H4 (cell line): Measurements from ENCODE around the gene SLC25A2. TPM values are rescaled to one million over a fixed set of nuclear protein-coding genes. Genes with fewer than 3 reads are reported as not detected.
"Not testable (repeated sequence)": the region's sequence is repeated elsewhere in the genome, so short reads cannot be mapped to it uniquely, and the experiment has no call there.

Experiments
- DNase-seq: peaks from one replicate; pipeline ENCODE4 v3.0.0-alpha.2; 2015; ENCODE audit warnings: low spot score
- total RNA-seq: library from RNA; depleted of rRNA; stranded (reverse); fragments of >200 nt; shearing (Covaris generic); gene quantifications from 2 replicates; pipeline ENCODE4 v1.2.3, GENCODE V29; 2014; rRNA removed

The SLC25A2 gene
- total RNA-seq: not detected in 2 replicates

DNA sequence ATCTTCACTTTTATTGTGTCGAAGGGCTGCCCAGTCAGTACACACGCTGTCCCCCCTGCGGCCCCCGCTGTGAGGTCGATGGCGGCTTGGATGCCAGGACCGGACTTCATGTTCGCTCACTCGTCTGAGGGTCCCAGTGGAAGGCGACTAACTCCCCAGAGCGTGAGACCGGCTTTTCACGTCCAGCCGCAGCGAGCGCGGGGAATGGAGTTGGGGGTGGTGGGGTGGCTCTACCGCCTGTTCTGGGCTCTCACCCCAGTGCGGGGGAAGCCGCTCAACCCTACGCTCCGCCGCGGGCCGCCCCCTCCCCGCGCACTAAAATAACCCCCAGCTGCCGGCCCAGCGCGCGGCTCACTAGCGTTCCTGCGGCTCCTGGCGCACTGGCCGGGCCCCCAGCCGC is at the start of gene SLC25A2:
Gene SLC25A2, minus strand, starts transcription at position 294 of the 400 bp plus-strand sequence. Its CDS starts 184 bp downstream, at position 110.
- no peak for DNase-seq

GRCh38 chr5:141351591-141351990 is 47.7 kb upstream of the SLC25A2 start:
- DNase-seq: no peak

DNA sequence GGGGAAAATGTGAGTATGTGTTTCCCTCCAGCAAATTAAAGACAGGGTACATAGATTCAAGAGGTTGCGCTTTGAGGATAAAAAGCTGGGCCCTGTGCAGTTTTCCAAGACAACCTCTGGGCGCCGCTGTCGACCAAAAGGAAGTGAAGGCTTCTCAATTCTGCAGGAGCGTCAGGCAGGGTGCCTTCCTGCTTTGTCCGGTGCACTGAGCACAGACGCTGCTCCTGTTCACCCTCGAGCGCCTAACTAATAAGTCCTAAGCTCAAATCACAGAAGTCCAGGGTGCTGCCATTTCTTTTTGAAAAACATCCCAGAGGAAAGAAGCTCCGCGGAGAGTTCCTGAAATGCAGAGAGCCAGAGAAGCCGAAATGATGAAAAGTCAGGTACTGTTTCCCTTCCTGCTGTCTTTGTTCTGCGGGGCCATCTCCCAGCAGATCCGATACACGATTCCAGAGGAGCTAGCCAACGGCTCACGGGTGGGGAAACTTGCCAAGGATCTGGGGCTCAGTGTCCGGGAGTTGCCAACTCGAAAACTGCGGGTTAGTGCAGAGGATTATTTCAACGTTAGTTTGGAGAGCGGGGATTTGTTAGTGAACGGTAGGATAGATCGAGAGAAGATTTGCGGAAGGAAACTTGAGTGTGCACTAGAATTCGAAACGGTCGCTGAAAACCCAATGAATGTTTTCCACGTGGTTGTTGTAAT is 46.2 kb upstream of the SLC25A2 start, which contains the start of gene PCDHGB1:
Gene PCDHGB1, plus strand, starts transcription at position 183 of the 703 bp plus-strand sequence. Its CDS starts 162 bp downstream, at position 345.
- peak; percentile 20 for DNase-seq

DNA sequence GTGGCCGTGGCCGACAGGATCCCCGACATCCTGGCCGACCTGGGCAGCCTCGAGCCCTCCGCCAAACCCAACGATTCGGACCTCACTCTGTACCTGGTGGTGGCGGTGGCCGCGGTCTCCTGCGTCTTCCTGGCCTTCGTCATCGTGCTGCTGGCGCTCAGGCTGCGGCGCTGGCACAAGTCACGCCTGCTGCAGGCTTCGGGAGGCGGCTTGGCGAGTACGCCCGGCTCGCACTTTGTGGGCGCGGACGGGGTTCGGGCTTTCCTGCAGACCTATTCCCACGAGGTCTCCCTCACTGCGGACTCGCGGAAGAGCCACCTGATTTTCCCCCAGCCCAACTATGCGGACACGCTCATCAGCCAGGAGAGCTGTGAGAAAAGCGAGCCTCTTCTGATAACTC is 42.2 kb upstream of the SLC25A2 start:
- not testable (repeated sequence) for DNase-seq

DNA sequence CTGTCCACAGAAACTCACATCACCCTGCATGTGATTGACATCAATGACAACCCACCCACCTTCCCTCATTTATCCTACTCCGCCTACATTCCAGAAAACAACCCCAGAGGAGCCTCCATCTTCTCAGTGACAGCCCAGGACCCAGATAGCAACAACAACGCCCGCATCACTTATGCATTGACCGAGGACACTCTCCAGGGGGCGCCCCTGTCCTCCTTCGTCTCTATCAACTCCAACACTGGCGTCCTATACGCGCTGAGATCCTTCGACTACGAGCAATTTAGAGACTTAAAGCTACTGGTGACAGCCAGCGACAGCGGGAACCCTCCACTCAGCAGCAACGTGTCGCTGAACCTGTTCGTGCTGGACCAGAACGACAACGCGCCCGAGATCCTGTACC is 41.5 kb upstream of the SLC25A2 start:
- DNase-seq: no peak

- no peak for DNase-seq
Observed at GRCh38 chr5:141343953-141344463, 40.2 kb upstream of the SLC25A2 start.

- DNase-seq: peak; percentile 75
Observed at GRCh38 chr5:141343242-141343952, 39.5 kb upstream of the SLC25A2 start, which contains the start of gene PCDHGA3. PCDHGA3 (plus strand) TSS chr5:141343829; CDS start chr5:141344034, 205 bp downstream.

- DNase-seq: no peak
Observed at GRCh38 chr5:141342773-141343172, 38.9 kb upstream of the SLC25A2 start.

DNA sequence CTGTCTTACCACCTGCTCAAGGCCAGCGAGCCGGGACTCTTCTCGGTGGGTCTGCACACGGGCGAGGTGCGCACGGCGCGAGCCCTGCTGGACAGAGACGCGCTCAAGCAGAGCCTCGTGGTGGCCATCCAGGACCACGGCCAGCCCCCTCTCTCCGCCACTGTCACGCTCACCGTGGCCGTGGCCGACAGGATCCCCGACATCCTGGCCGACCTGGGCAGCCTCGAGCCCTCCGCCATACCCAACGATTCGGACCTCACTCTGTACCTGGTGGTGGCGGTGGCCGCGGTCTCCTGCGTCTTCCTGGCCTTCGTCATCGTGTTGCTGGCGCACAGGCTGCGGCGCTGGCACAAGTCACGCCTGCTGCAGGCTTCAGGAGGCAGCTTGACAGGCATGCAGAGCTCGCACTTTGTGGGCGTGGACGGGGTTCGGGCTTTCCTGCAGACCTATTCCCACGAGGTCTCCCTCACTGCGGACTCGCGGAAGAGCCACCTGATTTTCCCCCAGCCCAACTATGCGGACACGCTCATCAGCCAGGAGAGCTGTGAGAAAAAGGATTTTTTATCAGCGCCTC is 37.0 kb upstream of the SLC25A2 start:
- DNase-seq: not testable (repeated sequence)

GRCh38 chr5:141338538-141339306 is 34.9 kb upstream of the SLC25A2 start, which contains the start of gene PCDHGA2:
PCDHGA2 (plus strand) TSS chr5:141338760.
- DNase-seq: peak; percentile 36

GRCh38 chr5:141332571-141332970 is 28.7 kb upstream of the SLC25A2 start:
- not testable (repeated sequence) for DNase-seq

DNA sequence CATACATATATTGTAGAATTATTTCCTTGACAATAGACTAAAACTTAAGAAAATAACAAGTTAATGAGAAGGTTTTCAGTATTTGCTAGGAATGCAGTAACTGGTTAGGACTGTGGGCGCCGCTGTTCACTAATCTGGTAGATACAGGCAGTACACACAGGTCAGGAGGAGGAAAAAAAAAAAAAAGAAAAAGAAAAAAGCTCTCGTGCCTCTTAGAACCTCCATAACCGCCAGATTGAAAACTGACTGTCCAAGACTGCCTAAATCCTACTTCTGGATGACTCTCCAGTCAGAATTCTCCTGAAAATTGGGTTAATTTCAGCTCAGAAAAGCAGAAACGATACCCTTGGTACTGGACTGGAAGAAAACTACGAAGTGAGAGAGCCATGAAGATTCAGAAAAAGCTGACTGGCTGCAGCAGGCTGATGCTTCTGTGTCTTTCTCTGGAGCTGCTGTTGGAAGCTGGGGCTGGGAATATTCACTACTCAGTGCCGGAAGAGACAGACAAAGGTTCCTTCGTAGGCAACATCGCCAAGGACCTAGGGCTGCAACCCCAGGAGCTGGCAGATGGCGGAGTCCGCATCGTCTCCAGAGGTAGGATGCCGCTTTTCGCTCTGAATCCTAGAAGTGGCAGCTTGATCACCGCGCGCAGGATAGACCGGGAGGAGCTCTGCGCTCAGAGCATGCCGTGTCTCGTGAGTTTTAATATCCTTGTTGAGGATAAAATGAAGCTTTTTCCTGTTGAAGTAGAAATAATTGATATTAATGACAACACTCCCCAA is 26.6 kb upstream of the SLC25A2 start, which contains the start of gene PCDHGA1:
Gene PCDHGA1, plus strand, starts transcription at position 216 of the 782 bp plus-strand sequence.
- no peak for DNase-seq

GRCh38 chr5:141328231-141328630 is 24.4 kb upstream of the SLC25A2 start:
- DNase-seq: no peak

- DNase-seq: peak; percentile 62
Observed at GRCh38 chr5:141326088-141326854, 22.4 kb upstream of the SLC25A2 start.

- DNase-seq: no peak
Observed at GRCh38 chr5:141322261-141322660, 18.4 kb upstream of the SLC25A2 start.

DNA sequence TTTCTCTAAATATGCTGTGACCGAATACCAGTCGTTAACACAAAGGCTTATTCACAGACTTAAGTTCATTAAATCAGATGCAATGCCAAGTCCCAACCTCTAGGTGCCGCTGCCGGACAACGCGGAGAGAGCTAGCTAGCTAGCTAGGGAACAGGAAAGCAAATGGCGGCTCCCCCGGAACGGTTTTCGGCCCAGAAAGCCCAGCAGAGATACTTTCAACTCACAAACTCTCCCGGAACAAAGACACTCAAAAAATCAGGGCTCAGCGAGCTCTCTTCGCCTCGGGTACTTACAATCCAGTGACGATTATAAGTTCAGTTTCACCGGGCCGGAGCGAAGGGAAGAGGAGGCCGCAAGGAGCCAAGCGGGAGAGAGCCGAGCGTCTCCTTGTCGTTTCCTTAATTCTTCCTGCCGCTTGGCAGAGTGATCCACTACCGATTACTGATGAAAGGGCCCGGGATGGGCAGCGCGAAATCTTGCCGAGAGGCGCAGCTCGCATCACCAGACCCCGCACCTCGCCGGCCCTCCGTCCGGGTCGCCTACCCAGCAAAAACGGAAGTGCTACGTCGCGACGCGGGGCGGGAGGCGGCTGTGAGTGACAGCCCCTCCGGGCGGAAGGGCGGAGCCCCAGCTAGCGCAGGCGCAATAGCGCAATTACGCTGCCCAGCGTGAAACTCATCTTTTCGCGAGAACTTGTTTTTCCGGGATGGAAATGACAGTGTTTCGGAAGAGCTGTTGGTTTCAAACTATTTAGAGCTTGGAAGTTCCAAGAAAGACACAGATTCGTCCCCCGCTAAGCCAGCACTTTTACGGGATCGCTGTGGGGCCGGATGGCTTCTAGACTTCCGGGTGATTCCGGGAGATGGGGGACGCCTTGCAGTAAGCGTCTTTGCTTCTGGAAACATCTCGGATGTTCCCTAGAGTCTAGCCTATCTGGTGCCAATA is 16.6 kb upstream of the SLC25A2 start, which contains the start of gene TAF7:
Gene TAF7, minus strand, starts transcription at position 560 of the 945 bp plus-strand sequence. CDS start 740 bp downstream, outside the sequence.
- peak; percentile 91 for DNase-seq

DNA sequence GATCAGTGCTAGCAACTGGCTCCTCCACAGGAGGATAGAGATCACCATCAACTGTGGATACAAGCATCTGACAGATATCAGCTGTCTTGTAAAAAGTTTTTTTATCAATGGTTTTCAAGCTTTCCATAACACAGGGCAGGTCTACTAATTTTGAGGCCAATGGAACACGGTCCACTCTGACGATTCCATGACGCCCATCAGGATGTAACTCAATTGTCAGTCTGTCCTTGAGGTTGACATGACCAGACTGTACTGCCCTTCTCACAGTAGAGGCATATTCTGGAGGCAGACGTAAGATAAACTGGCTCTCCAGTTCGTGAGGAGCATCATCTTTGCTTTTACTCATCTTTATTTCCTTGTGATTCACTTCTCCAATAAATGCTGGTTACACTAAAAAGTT is 15.8 kb upstream of the SLC25A2 start:
- DNase-seq: no peak

DNA sequence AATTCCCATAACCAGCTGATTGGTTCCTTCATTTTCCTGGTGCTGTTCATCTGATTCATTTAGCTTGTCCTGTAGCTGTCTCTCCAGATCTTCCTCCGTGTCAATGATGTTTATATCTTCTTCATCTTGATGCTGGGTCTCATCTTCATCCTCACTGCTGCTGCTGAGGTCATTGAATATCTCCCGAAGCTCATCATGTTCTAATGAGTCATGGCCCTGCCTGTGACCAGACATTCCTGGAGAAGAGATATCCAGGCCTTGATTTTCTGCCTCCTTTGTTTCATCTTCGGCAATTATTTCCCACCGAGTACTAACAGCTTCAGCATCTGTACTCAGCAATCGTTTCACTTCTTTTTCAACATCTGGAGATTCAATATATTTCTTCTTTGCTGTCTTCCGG is 15.4 kb upstream of the SLC25A2 start:
- no peak for DNase-seq
